Activated CD4-positive, alpha-beta T cell treated with anti-CD3 and anti-CD28 coated beads for 36 hours (primary cell): ENCODE results near the gene RPS18. TPM values are rescaled to one million over a fixed set of nuclear protein-coding genes. Genes with fewer than 3 reads are reported as not detected.
A peak's percentile ranks its signal among the peaks of the same experiment; 100 is the strongest.
"Not testable (repeated sequence)": the region's sequence is repeated elsewhere in the genome, so short reads cannot be mapped to it uniquely, and the experiment has no call there.

Source experiments
- ATAC-seq: fragments of 200-7000 bp; cut with Tn5 transposase; one replicate; pipeline ENCODE4 v1.10.0; 2021; ENCODE audit warnings: mild to moderate bottlenecking, moderate library complexity
- CTCF ChIA-PET: fragments of 350-600 bp; sonication (Branson Sonifier 250); formaldehyde crosslinking; loops from one replicate; lab custom pipeline; 2021; ENCODE audit warnings: antibody characterized with exemption; lab: Charles Lee
- POLR2A ChIA-PET: fragments of 350-600 bp; sonication (Branson Sonifier 250); formaldehyde crosslinking; loops from one replicate; lab custom pipeline; 2021; ENCODE audit warnings: antibody characterized with exemption, inconsistent platforms; lab: Charles Lee
- DNase-seq: peaks from one replicate; pipeline ENCODE4 v3.0.0-alpha.2; 2020
- H3K27ac Mint-ChIP-seq: one replicate; pipeline ENCODE4 v1.8.0; 2021; ENCODE audit warnings: mixed read lengths
- H3K27me3 Mint-ChIP-seq: one replicate; pipeline ENCODE4 v1.8.0; 2021; ENCODE audit warnings: mixed read lengths
- H3K36me3 Mint-ChIP-seq: one replicate; pipeline ENCODE4 v1.8.0; 2021; ENCODE audit warnings: low read depth, mixed read lengths
- H3K4me1 Mint-ChIP-seq: one replicate; pipeline ENCODE4 v1.8.0; 2021; ENCODE audit warnings: mixed read lengths
- H3K4me3 Mint-ChIP-seq: one replicate; pipeline ENCODE4 v1.8.0; 2021; ENCODE audit warnings: mild to moderate bottlenecking, moderate library complexity, mixed read lengths
- H3K9me3 Mint-ChIP-seq: one replicate; pipeline ENCODE4 v1.8.0; 2021; ENCODE audit warnings: low read depth, mixed read lengths
- intact Hi-C, 2 experiments: fragments of 100-400 bp; cut with DNase I in 1 of 2; cut with micrococcal nuclease in 1 of 2; formaldehyde crosslinking; loops; one replicate each; pipeline versions ENCODE4 v1.14.2 to v1.15.1; 2022 to 2024; cut with DNase I, micrococcal nuclease
- total RNA-seq, 2 experiments: library from RNA; stranded (reverse); gene quantifications; one replicate each; pipeline ENCODE4 v1.2.3, GENCODE V29; 2021

The RPS18 gene
- total RNA-seq, 2 experiments from 2014 or later, result 2,706 to 4,631 TPM

GRCh38 chr6:33277663-33278391 is 6.0 kb downstream of the RPS18 start:
- peak; percentile 57 for DNase-seq
- intact Hi-C loops, result loop anchor here (1.0 to 10.0 kb wide), 7 partner anchors 11 to 1303 kb away; partner anchors contain the start of genes PFDN6 (in 2 of the 2), WDR46 (in 2 of the 2), CUTA (in 1 of the 2) and DXO (in 1 of the 2)
- ChIA-PET POLR2A (interaction anchor here (0.6 to 3.7 kb wide), 15 partner anchors 9 to 383 kb away, joined by 3 to 25 read pairs (median 5); partner anchors contain the start of genes CUTA, KIFC1, PFDN6 and RGL2), CTCF (interaction anchor here (0.6 to 4.0 kb wide), 11 partner anchors 11 to 154 kb away, joined by 3 to 17 read pairs (median 4); partner anchors contain the start of genes PFDN6, WDR46 and ZBTB22)
- peak; percentile 6 for ATAC-seq
- Mint-ChIP-seq H3K27me3 (no peaks in the 10 kb centered on the region), H3K4me1 (peaks cover 36% of the 10 kb centered on the region), H3K36me3 (peaks cover 48% of the 10 kb centered on the region), H3K9me3 (no peaks in the 10 kb centered on the region), H3K27ac (peak overlapping the region; percentile 92), H3K4me3 (peak overlapping the region; percentile 91)

GRCh38 chr6:33278392-33278741 is 6.5 kb downstream of the RPS18 start:
- DNase-seq (no peak), ATAC-seq (no peak)
- peaks cover 34% of the 10 kb centered on the region for H3K4me1 Mint-ChIP-seq
- no peaks in the 10 kb centered on the region for H3K27me3 Mint-ChIP-seq
- H3K9me3 Mint-ChIP-seq, result no peaks in the 10 kb centered on the region
- intact Hi-C loops, result loop anchor here in 1 of 2 experiments (10.0 kb wide), 1 partner anchor 1304 kb away; the partner anchor contains the start of gene DXO
- H3K4me3 Mint-ChIP-seq, result no peak overlapping the region
- POLR2A ChIA-PET, result interaction anchor here (1.8 to 3.7 kb wide), 3 partner anchors 11 to 40 kb away, joined by 10 to 25 read pairs (median 15); partner anchors contain the start of genes PFDN6, RGL2, WDR46 and ZBTB22
- H3K27ac Mint-ChIP-seq, result peak overlapping the region; percentile 92
- CTCF ChIA-PET, result interaction anchor here (0.8 to 4.0 kb wide), 7 partner anchors 11 to 159 kb away, joined by 3 to 17 read pairs (median 3); partner anchors contain the start of genes PFDN6, WDR46 and ZBTB22
- H3K36me3 Mint-ChIP-seq, result peaks cover 42% of the 10 kb centered on the region

GRCh38 chr6:33278810-33279209 is 6.9 kb downstream of the RPS18 start:
- no peaks in the 10 kb centered on the region for H3K9me3 Mint-ChIP-seq
- POLR2A ChIA-PET, result interaction anchor here (2.1 to 3.7 kb wide), 2 partner anchors 10 to 21 kb away, joined by 15 to 25 read pairs; partner anchors contain the start of genes PFDN6, RGL2 and WDR46
- peaks cover 38% of the 10 kb centered on the region for H3K36me3 Mint-ChIP-seq
- DNase-seq (no peak), ATAC-seq (no peak)
- CTCF ChIA-PET, result interaction anchor here (0.8 to 4.0 kb wide), 6 partner anchors 10 to 160 kb away, joined by 3 to 17 read pairs (median 3); partner anchors contain the start of genes PFDN6, WDR46 and ZBTB22
- intact Hi-C loops, result loop anchor here in 1 of 2 experiments (10.0 kb wide), 1 partner anchor 1304 kb away; the partner anchor contains the start of gene DXO
- H3K4me1 Mint-ChIP-seq, result peaks cover 33% of the 10 kb centered on the region
- H3K27me3 Mint-ChIP-seq, result no peaks in the 10 kb centered on the region
- H3K27ac Mint-ChIP-seq, result no peak overlapping the region
- H3K4me3 Mint-ChIP-seq, result no peak overlapping the region

GRCh38 chr6:33279257-33279695 is 7.4 kb downstream of the RPS18 start:
- intact Hi-C loops, result loop anchor here in 1 of 2 experiments (10.0 kb wide), 1 partner anchor 1304 kb away; the partner anchor contains the start of gene DXO
- Mint-ChIP-seq H3K9me3 (no peaks in the 10 kb centered on the region), H3K4me3 (no peak overlapping the region), H3K27me3 (no peaks in the 10 kb centered on the region), H3K36me3 (peaks cover 35% of the 10 kb centered on the region), H3K4me1 (peaks cover 31% of the 10 kb centered on the region), H3K27ac (no peak overlapping the region)
- no peak for ATAC-seq
- CTCF ChIA-PET, result interaction anchor here (0.8 to 4.0 kb wide), 6 partner anchors 10 to 160 kb away, joined by 3 to 17 read pairs (median 3); partner anchors contain the start of genes PFDN6, WDR46 and ZBTB22
- DNase-seq, result no peak
- POLR2A ChIA-PET, result no interaction called here

GRCh38 chr6:33279971-33280511 is 8.2 kb downstream of the RPS18 start:
- CTCF ChIA-PET, result interaction anchor here (0.6 to 4.0 kb wide), 3 partner anchors 8 to 19 kb away, joined by 3 to 17 read pairs (median 3); partner anchors contain the start of genes PFDN6, RGL2, RPS18 and VPS52
- POLR2A ChIA-PET, result no interaction called here

GRCh38 chr6:33280539-33280938 is 8.7 kb downstream of the RPS18 start:
- CTCF ChIA-PET, result interaction anchor here (0.6 to 1.2 kb wide), 3 partner anchors 9 to 142 kb away, joined by 3 read pairs; partner anchors contain the start of genes RGL2, RPS18 and VPS52
- Mint-ChIP-seq H3K4me1 (peaks cover 20% of the 10 kb centered on the region), H3K4me3 (no peak overlapping the region), H3K27ac (no peak overlapping the region), H3K9me3 (no peaks in the 10 kb centered on the region), H3K36me3 (peaks cover 28% of the 10 kb centered on the region), H3K27me3 (no peaks in the 10 kb centered on the region)
- POLR2A ChIA-PET, result interaction anchor here (1.0 kb wide), 1 partner anchor 9 kb away, joined by 3 read pairs; the partner anchor contains the start of genes RPS18 and VPS52
- no peak for ATAC-seq
- intact Hi-C loops, result no loop called here
- DNase-seq, result no peak

More at GRCh38 chr6:33279971-33280511, 8.2 kb downstream of the RPS18 start:
- intact Hi-C loops, result loop anchor here in 1 of 2 experiments (10.0 kb wide), 1 partner anchor 1305 kb away; the partner anchor contains the start of gene DXO
- Mint-ChIP-seq H3K27ac (no peak overlapping the region), H3K9me3 (no peaks in the 10 kb centered on the region), H3K4me1 (peaks cover 24% of the 10 kb centered on the region), H3K36me3 (peaks cover 33% of the 10 kb centered on the region), H3K4me3 (no peak overlapping the region), H3K27me3 (no peaks in the 10 kb centered on the region)
- DNase-seq (peak; percentile 40), ATAC-seq (no peak)

GRCh38 chr6:33285214-33285613 is 13.3 kb downstream of the RPS18 start:
- peaks cover 24% of the 10 kb centered on the region for H3K4me1 Mint-ChIP-seq
- H3K9me3 Mint-ChIP-seq, H3K4me3 Mint-ChIP-seq, DNase-seq, H3K27ac Mint-ChIP-seq, H3K27me3 Mint-ChIP-seq, CTCF ChIA-PET, POLR2A ChIA-PET, ATAC-seq: not testable (repeated sequence)
- peaks cover 34% of the 10 kb centered on the region for H3K36me3 Mint-ChIP-seq
- intact Hi-C loops, result loop anchor here in 1 of 2 experiments (5.0 kb wide), 1 partner anchor 1108 kb away; the partner anchor contains the start of genes AGPAT1 and RNF5

GRCh38 chr6:33286946-33287914 is 15.4 kb downstream of the RPS18 start:
- H3K36me3 Mint-ChIP-seq, result peaks cover 48% of the 10 kb centered on the region
- POLR2A ChIA-PET, result interaction anchor here (1.4 to 2.4 kb wide), 2 partner anchors 10 to 12 kb away, joined by 5 to 14 read pairs; partner anchors contain the start of genes B3GALT4 and RGL2

GRCh38 chr6:33288141-33288920 is 16.5 kb downstream of the RPS18 start:
- peak overlapping the region; percentile 98 for H3K4me3 Mint-ChIP-seq
- ChIA-PET CTCF (interaction anchor here (0.5 to 3.0 kb wide), 10 partner anchors 10 to 421 kb away, joined by 3 to 17 read pairs (median 5); partner anchors contain the start of genes B3GALT4, HLA-DPA1, RGL2 and RPS18), POLR2A (interaction anchor here (0.6 to 2.9 kb wide), 8 partner anchors 11 to 131 kb away, joined by 3 to 25 read pairs (median 4); partner anchors contain the start of genes B3GALT4, RGL2, RPS18 and VPS52)
- H3K36me3 Mint-ChIP-seq, result peaks cover 53% of the 10 kb centered on the region
- no peaks in the 10 kb centered on the region for H3K27me3 Mint-ChIP-seq
- DNase-seq, result no peak
- peak overlapping the region; percentile 97 for H3K27ac Mint-ChIP-seq
- ATAC-seq, result no peak
- no peaks in the 10 kb centered on the region for H3K9me3 Mint-ChIP-seq
- intact Hi-C loops, result loop anchor here in 1 of 2 experiments (2.0 to 5.0 kb wide), 2 partner anchors 122 to 1111 kb away; partner anchors contain the start of genes AGPAT1, PHF1 and RNF5
- peaks cover 37% of the 10 kb centered on the region for H3K4me1 Mint-ChIP-seq

More at GRCh38 chr6:33286946-33287914, 15.4 kb downstream of the RPS18 start:
- intact Hi-C loops, result loop anchor here in 1 of 2 experiments (5.0 kb wide), 1 partner anchor 1110 kb away; the partner anchor contains the start of genes AGPAT1 and RNF5
- Mint-ChIP-seq H3K27ac (peak overlapping the region; percentile 55), H3K4me3 (peak overlapping the region; percentile 98), H3K9me3 (no peaks in the 10 kb centered on the region), H3K27me3 (no peaks in the 10 kb centered on the region), H3K4me1 (peaks cover 37% of the 10 kb centered on the region)
- no peak for DNase-seq
- CTCF ChIA-PET, result interaction anchor here (0.5 to 2.3 kb wide), 4 partner anchors 12 to 307 kb away, joined by 3 to 17 read pairs (median 4); partner anchors contain the start of gene RGL2
- ATAC-seq, result no peak
